LNCaP clone FGC (cell line): ENCODE measurements around the gene SNAP47.

ENCODE experiments used
- DNase-seq: peaks from one replicate; pipeline ENCODE4 v3.0.0-alpha.2; 2011; ENCODE audit warnings: low read depth
- H3K4me3 ChIP-seq: 2 replicates; pipeline ENCODE4 v1.5.1; 2011; ENCODE audit warnings: mild to moderate bottlenecking, low read depth, low read length, control low read depth
- TF ChIP-seq, protein P1 (sequence below): IDR thresholded peaks from 2 replicates; pipeline ENCODE4 v1.5.1; 2012; ENCODE audit warnings: mild to moderate bottlenecking; ENCODE audit not compliant: control insufficient read depth, insufficient read depth; ENCODE audit errors: extremely low read depth

Gene SNAP47

GRCh38 chr1:227769047-227769935, 34.1 kb downstream of the SNAP47 start:
- TF ChIP-seq, protein P1, sequence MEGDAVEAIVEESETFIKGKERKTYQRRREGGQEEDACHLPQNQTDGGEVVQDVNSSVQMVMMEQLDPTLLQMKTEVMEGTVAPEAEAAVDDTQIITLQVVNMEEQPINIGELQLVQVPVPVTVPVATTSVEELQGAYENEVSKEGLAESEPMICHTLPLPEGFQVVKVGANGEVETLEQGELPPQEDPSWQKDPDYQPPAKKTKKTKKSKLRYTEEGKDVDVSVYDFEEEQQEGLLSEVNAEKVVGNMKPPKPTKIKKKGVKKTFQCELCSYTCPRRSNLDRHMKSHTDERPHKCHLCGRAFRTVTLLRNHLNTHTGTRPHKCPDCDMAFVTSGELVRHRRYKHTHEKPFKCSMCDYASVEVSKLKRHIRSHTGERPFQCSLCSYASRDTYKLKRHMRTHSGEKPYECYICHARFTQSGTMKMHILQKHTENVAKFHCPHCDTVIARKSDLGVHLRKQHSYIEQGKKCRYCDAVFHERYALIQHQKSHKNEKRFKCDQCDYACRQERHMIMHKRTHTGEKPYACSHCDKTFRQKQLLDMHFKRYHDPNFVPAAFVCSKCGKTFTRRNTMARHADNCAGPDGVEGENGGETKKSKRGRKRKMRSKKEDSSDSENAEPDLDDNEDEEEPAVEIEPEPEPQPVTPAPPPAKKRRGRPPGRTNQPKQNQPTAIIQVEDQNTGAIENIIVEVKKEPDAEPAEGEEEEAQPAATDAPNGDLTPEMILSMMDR = no peak
- H3K4me3 ChIP-seq = no peak overlapping the region
- no peak for DNase-seq

DNA sequence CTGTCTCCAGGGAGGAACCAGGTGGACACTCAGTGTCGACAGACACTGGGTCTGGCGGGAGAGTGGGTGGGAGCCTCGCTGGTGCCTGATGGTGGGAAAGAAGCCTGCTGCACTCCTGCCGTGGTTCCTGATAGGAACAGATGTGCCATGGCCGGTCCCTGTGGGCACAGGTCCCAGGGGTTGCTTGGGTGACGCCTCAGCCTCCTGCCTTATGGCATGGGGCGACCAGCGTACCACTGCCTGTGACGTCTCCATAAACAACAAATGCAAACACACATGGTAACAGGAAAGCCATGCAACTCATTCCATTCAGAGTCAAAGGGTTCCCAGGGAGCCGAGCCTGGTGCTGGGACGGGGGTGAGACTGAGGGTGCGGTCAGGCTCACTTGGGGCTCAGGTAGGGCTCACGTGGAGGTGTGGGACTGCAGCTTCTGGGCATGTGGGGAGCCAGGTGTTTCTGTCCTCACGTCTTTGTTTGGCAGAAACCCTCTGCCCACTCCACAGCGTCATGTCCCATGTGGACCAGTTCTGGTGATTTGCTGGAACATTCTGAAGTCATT, 34.8 kb downstream of the SNAP47 start:
- TF ChIP-seq, protein P1 = no peak
- DNase-seq = no peak
- H3K4me3 ChIP-seq = no peak overlapping the region

DNA sequence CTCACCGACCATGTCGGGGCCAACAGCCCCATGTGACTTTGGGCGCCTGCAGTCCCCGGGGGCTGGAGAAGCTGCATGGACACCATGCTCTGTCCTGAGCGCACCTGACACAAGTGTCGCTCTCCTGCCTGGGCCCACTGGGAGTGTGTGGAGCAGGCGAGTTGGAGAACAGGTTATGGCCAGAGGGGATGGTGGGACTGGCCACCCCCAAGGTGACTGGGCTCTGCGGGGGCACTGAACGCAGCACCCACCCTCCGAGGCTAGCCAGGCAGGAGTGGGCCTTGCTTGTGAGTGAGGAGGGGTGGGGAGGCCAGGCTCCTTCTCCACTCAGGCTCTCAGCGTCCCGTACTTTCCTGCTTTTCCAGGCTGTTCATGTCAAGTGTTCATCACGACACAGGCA, 35.6 kb downstream of the SNAP47 start:
- no peak overlapping the region for H3K4me3 ChIP-seq
- TF ChIP-seq, protein P1 = no peak
- DNase-seq = no peak

DNA sequence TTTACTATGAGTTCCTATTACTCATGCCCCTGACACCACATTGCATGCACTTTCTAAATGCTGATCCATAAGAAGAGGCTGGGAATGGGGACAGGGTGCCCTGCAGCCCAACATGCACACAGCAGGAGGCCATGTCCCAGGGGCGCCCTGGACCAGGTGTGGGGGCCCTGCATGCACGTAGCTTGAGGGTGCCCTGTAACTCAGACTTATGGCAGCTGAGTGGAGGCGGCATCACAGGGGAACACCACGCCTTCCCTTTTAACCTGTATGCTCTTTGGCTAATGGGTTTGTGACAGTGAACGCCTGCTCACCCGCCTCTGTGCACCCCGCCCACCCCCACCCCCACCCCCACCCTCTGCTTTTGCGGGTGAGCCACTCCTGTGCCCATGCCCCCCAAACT, 36.1 kb downstream of the SNAP47 start:
- no peak overlapping the region for H3K4me3 ChIP-seq
- DNase-seq = no peak

DNA sequence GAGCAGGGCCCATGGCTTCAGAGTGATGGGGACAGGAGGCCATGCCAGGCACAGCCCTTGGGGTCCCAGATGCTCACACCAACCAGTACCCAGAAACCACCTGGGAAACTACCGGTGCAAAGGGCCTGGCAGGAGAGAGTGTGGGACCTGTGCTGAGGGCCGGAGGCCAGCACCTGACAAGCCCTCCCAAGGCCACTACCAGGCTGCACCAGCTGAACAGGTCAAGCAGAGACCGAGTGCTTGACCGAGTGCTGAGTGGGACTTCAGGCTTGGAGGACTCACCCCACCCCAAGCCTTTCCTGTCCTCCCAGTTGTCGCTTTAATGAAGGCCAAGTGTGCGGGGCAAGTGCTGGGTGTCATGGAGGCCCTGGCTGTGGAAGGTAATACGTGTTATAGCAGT, 36.5 kb downstream of the SNAP47 start:
- H3K4me3 ChIP-seq = no peak overlapping the region
- DNase-seq = no peak
- TF ChIP-seq, protein P1 = no peak

More for the DNA sequence above, 36.1 kb downstream of the SNAP47 start:
- TF ChIP-seq, protein P1 = no peak

GRCh38 chr1:227773558-227773957, 38.3 kb downstream of the SNAP47 start:
- TF ChIP-seq, protein P1 = no peak
- no peak for DNase-seq
- no peak overlapping the region for H3K4me3 ChIP-seq
